Activated naive CD4-positive, alpha-beta T cell treated with anti-CD3 and anti-CD28 coated beads, Interleukin-2, amount 50 U/mL, for 24 hours (primary cell): ENCODE results near the gene MIA2.

Experiments used
- H3K27ac Mint-ChIP-seq: one replicate; pipeline ENCODE4 v1.8.0; 2021; ENCODE audit warnings: mild to moderate bottlenecking, mixed read lengths
- H3K27me3 Mint-ChIP-seq: one replicate; pipeline ENCODE4 v1.8.0; 2021; ENCODE audit warnings: mixed read lengths
- H3K36me3 Mint-ChIP-seq: one replicate; pipeline ENCODE4 v1.8.0; 2021; ENCODE audit warnings: mixed read lengths
- H3K4me1 Mint-ChIP-seq: one replicate; pipeline ENCODE4 v1.8.0; 2021; ENCODE audit warnings: mixed read lengths
- H3K4me3 Mint-ChIP-seq: one replicate; pipeline ENCODE4 v1.8.0; 2021; ENCODE audit warnings: mild to moderate bottlenecking, mixed read lengths
- H3K9me3 Mint-ChIP-seq: one replicate; pipeline ENCODE4 v1.8.0; 2021; ENCODE audit warnings: mixed read lengths

MIA2 gene

GRCh38 chr14:39417014-39417413, 183.3 kb downstream of the MIA2 start:
- Mint-ChIP-seq H3K4me1 (peaks cover 45% of the 10 kb centered on the region), H3K4me3 (no peak overlapping the region), H3K27me3 (no peaks in the 10 kb centered on the region), H3K27ac (no peak overlapping the region), H3K9me3 (peaks cover 7% of the 10 kb centered on the region), H3K36me3 (peaks cover 33% of the 10 kb centered on the region)

- H3K4me3 Mint-ChIP-seq = no peak overlapping the region
- no peak overlapping the region for H3K27ac Mint-ChIP-seq
- H3K27me3 Mint-ChIP-seq = no peaks in the 10 kb centered on the region
- peaks cover 27% of the 10 kb centered on the region for H3K36me3 Mint-ChIP-seq
- H3K9me3 Mint-ChIP-seq = peaks cover 7% of the 10 kb centered on the region
- peaks cover 52% of the 10 kb centered on the region for H3K4me1 Mint-ChIP-seq
Measured at GRCh38 chr14:39419272-39419671, 185.6 kb downstream of the MIA2 start.

- H3K4me3 Mint-ChIP-seq = no peak overlapping the region
- no peaks in the 10 kb centered on the region for H3K9me3 Mint-ChIP-seq
- peaks cover 13% of the 10 kb centered on the region for H3K36me3 Mint-ChIP-seq
- no peaks in the 10 kb centered on the region for H3K27me3 Mint-ChIP-seq
- H3K4me1 Mint-ChIP-seq = peaks cover 66% of the 10 kb centered on the region
- no peak overlapping the region for H3K27ac Mint-ChIP-seq
Measured at GRCh38 chr14:39422243-39422642, 188.5 kb downstream of the MIA2 start.

GRCh38 chr14:39423793-39424192, 190.1 kb downstream of the MIA2 start:
- Mint-ChIP-seq H3K4me1 (peaks cover 80% of the 10 kb centered on the region), H3K27ac (peak overlapping the region; percentile 18), H3K36me3 (peaks cover 12% of the 10 kb centered on the region), H3K4me3 (no peak overlapping the region), H3K27me3 (no peaks in the 10 kb centered on the region), H3K9me3 (no peaks in the 10 kb centered on the region)

- peaks cover 89% of the 10 kb centered on the region for H3K4me1 Mint-ChIP-seq
Measured at GRCh38 chr14:39425947-39426346, 192.2 kb downstream of the MIA2 start.

GRCh38 chr14:39426605-39427004, 192.9 kb downstream of the MIA2 start:
- H3K9me3 Mint-ChIP-seq = no peaks in the 10 kb centered on the region
- peak overlapping the region; percentile 21 for H3K27ac Mint-ChIP-seq
- H3K36me3 Mint-ChIP-seq = no peaks in the 10 kb centered on the region
- no peaks in the 10 kb centered on the region for H3K27me3 Mint-ChIP-seq
- H3K4me1 Mint-ChIP-seq = peaks cover 85% of the 10 kb centered on the region
- H3K4me3 Mint-ChIP-seq = peak overlapping the region; percentile 73

More at GRCh38 chr14:39425947-39426346, 192.2 kb downstream of the MIA2 start:
- H3K4me3 Mint-ChIP-seq = peak overlapping the region; percentile 73
- H3K27ac Mint-ChIP-seq = no peak overlapping the region
- H3K27me3 Mint-ChIP-seq = no peaks in the 10 kb centered on the region
- H3K9me3 Mint-ChIP-seq = no peaks in the 10 kb centered on the region
- peaks cover 5% of the 10 kb centered on the region for H3K36me3 Mint-ChIP-seq

- no peak overlapping the region for H3K27ac Mint-ChIP-seq
- no peaks in the 10 kb centered on the region for H3K27me3 Mint-ChIP-seq
- peaks cover 78% of the 10 kb centered on the region for H3K4me1 Mint-ChIP-seq
- H3K9me3 Mint-ChIP-seq = no peaks in the 10 kb centered on the region
- no peak overlapping the region for H3K4me3 Mint-ChIP-seq
- H3K36me3 Mint-ChIP-seq = no peaks in the 10 kb centered on the region
Measured at GRCh38 chr14:39428118-39428517, 194.4 kb downstream of the MIA2 start.

- Mint-ChIP-seq H3K27me3 (no peaks in the 10 kb centered on the region), H3K27ac (peak overlapping the region; percentile 97), H3K36me3 (no peaks in the 10 kb centered on the region), H3K4me3 (peak overlapping the region; percentile 97), H3K9me3 (no peaks in the 10 kb centered on the region), H3K4me1 (peaks cover 60% of the 10 kb centered on the region)
Measured at GRCh38 chr14:39430762-39431415, 197.2 kb downstream of the MIA2 start.

GRCh38 chr14:39431416-39432178, 197.9 kb downstream of the MIA2 start:
- Mint-ChIP-seq H3K4me3 (peak overlapping the region; percentile 99), H3K9me3 (no peaks in the 10 kb centered on the region), H3K4me1 (peaks cover 54% of the 10 kb centered on the region), H3K27me3 (no peaks in the 10 kb centered on the region), H3K36me3 (no peaks in the 10 kb centered on the region), H3K27ac (peak overlapping the region; percentile 100)

GRCh38 chr14:39432179-39432618, 198.5 kb downstream of the MIA2 start, which contains the start of gene FBXO33:
Gene FBXO33 (minus strand): TSS chr14:39432433. CDS start chr14:39432162, 271 bp downstream.
- Mint-ChIP-seq H3K4me3 (peak within 1 kb of the TSS; percentile 99), H3K27ac (peak within 1 kb of the TSS; percentile 100), H3K4me1 (peaks cover 47% of the 10 kb centered on the region), H3K36me3 (no peaks in the 10 kb centered on the region), H3K27me3 (no peaks in the 10 kb centered on the region), H3K9me3 (no peaks in the 10 kb centered on the region)

- H3K27ac Mint-ChIP-seq = peak overlapping the region; percentile 86
- H3K4me3 Mint-ChIP-seq = peak overlapping the region; percentile 99
- H3K27me3 Mint-ChIP-seq = no peaks in the 10 kb centered on the region
- H3K4me1 Mint-ChIP-seq = peaks cover 41% of the 10 kb centered on the region
- no peaks in the 10 kb centered on the region for H3K9me3 Mint-ChIP-seq
- H3K36me3 Mint-ChIP-seq = no peaks in the 10 kb centered on the region
Measured at GRCh38 chr14:39432619-39433451, 199.1 kb downstream of the MIA2 start.

GRCh38 chr14:39433452-39433813, 199.7 kb downstream of the MIA2 start:
- no peaks in the 10 kb centered on the region for H3K27me3 Mint-ChIP-seq

GRCh38 chr14:39434401-39434800, 200.7 kb downstream of the MIA2 start:
- Mint-ChIP-seq H3K27me3 (no peaks in the 10 kb centered on the region), H3K4me3 (no peak overlapping the region), H3K27ac (no peak overlapping the region), H3K9me3 (no peaks in the 10 kb centered on the region), H3K4me1 (peaks cover 26% of the 10 kb centered on the region), H3K36me3 (no peaks in the 10 kb centered on the region)

More at GRCh38 chr14:39433452-39433813, 199.7 kb downstream of the MIA2 start:
- Mint-ChIP-seq H3K36me3 (no peaks in the 10 kb centered on the region), H3K4me1 (peaks cover 36% of the 10 kb centered on the region), H3K4me3 (peak overlapping the region; percentile 99), H3K9me3 (no peaks in the 10 kb centered on the region), H3K27ac (peak overlapping the region; percentile 86)

- Mint-ChIP-seq H3K4me3 (no peak overlapping the region), H3K27ac (no peak overlapping the region), H3K27me3 (no peaks in the 10 kb centered on the region), H3K9me3 (no peaks in the 10 kb centered on the region), H3K36me3 (no peaks in the 10 kb centered on the region), H3K4me1 (peaks cover 18% of the 10 kb centered on the region)
Measured at GRCh38 chr14:39435241-39435640, 201.5 kb downstream of the MIA2 start.
